Skin of body (tissue), 3 donors: ENCODE data around the gene WIPF3. TPM values are rescaled to one million over a fixed set of nuclear protein-coding genes. Genes with fewer than 3 reads are reported as not detected.
"Not testable (repeated sequence)": the region's sequence is repeated elsewhere in the genome, so short reads cannot be mapped to it uniquely, and the experiment has no call there.

Experiments used
- DNase-seq: peaks from one replicate; lab custom pipeline; 2025; lab: John Stamatoyannopoulos, UW
- small RNA-seq: library from RNA; depleted of rRNA; stranded (forward); fragments of <200 nt; gene quantifications from one replicate; pipeline ENCODE3, GENCODE V24; 2014; ENCODE audit warnings: low replicate concordance
- total RNA-seq: library from RNA; depleted of rRNA; stranded (reverse); fragments of >200 nt; gene quantifications from one replicate; pipeline ENCODE4 v1.2.3, GENCODE V29; 2014

Gene WIPF3
- total RNA-seq, 1 donor from 2014 or later = 0.59 TPM

- no peak for DNase-seq
Measured at GRCh38 chr7:29950480-29950879, 144.2 kb downstream of the WIPF3 start.

DNA sequence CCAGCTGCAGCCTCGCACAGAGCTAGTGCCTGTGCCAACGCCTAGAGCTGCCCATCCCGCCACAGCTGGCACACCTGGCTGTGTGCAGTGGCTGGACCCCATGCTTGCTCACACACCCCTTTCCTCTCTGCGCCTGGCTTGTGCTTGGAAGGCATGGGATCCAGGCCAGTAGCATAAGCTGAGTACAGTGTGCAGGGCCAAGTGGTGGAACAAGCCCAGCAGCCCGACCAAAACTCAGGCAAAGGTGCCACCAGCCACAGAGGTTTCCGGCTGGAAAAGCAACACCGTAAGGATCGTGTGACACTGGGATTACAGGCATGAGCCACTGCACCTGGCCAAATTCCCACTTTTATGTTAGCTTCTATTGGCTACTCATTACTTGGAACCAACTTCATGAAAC is 144.9 kb downstream of the WIPF3 start:
- no peak for DNase-seq

GRCh38 chr7:29953726-29954347 is 147.5 kb downstream of the WIPF3 start:
- DNase-seq = peak; percentile 64

GRCh38 chr7:29955075-29955792 is 148.9 kb downstream of the WIPF3 start:
- DNase-seq = no peak

GRCh38 chr7:29955799-29956486 is 149.6 kb downstream of the WIPF3 start:
- no peak for DNase-seq

GRCh38 chr7:29956487-29956836 is 150.2 kb downstream of the WIPF3 start:
- DNase-seq = no peak

DNA sequence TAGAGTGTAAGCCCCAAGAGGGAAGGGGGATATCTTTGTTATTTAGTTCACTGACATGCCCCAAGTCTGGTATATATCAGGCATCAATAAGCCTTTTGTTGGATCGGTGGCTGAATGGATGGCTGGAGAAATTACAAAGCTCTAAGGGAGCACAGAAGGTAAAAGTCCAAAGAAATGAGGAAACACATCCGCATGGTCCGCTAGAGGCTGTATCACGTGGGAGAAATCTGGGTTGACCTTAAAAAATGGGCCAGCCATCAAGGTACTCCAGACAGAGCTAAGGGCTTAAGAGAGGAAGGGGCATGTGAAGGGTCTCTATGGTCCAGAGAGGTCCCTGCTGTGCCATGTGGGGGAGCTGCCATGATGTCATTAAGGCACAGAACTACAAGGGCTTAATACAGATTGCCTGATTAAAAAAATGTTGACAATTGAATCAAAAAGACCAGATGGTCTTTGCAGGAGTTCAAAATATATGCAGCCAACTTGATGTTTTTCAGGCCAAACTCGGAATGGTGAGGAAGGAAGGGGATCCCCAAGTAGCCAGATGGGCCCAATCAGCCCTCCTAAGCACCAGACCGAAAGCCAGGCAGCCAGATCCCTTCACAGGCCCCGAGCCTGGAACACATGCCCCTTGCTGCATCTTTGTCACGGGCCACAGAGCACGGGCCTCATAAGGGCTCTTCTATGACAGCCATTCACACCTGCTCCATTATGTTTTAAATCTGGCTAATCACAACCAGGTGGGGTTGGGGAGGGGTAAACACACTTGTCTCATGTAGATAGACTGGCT is 151.4 kb downstream of the WIPF3 start:
- DNase-seq = no peak

DNA sequence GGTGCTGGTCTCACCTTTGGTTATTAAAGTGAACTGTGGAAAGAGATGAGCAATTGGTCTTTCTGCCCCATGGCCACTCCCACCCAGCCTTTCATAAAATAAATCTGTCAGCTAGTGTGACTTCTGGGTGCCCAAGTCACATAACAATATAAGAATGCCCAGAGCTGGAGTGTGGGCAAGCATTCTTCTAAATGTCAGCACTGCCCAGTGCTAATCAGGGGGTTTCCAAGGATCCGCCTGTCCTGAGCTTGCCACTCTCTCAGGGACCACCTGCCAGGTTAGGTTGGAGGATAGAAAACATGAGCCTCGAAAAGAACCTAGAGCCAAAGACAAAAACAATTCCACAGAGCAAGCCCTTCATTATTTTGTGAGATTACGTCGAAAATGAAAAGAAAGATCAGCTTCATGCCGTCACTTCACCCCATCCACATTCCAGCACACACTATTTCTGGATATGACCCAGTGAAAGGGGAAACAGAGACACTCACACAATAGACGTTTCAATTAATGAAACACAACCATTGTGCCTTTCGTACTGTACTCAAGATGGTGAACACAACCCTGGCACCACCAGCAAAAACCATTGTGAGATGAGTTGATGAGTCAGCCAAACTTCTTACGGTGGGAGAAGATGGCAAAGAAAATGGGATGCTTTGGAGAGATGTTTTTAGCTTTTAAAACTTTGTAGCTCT is 152.5 kb downstream of the WIPF3 start:
- DNase-seq = no peak

DNA sequence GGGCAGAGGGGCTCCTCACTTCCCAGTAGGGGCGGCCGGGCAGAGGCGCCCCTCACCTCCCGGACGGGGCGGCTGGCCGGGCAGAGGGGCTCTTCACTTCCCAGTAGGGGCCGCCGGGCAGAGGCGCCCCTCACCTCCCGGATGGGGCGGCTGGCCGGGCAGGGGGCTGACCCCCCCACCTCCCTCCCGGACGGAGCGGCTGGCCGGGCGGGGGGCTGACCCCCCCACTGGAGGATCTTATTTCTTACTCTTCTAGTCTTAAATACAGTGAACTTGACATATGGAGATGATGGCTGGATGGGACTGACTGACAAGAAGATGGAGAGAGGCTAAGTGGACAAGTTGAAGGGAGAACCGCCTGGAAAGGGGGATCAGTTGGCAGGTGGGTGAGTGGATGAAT is 155.3 kb downstream of the WIPF3 start:
- not testable (repeated sequence) for DNase-seq

- no peak for DNase-seq
Measured at GRCh38 chr7:29962035-29962434, 155.7 kb downstream of the WIPF3 start.

DNA sequence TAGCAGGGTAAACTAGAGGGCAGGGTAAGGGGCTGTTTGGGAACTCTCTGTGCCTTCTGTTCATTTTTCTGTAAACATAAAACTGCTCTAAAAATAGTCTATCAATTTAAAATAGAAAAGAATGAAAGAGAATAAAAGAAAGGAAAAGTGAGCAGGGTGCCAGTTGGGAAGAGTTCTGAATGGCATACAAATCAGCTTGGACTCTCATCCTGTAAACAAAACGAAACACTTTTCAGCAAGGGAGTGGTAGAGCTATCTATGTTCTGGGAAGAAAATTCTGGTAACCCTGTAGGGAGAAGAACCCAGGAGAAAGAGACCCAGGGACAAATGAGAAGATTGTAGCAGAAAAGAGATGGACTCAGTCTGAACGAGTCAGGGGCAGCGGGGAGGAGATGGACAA is 158.7 kb downstream of the WIPF3 start:
- DNase-seq = no peak

Small RNA genes within 50 kb of the gene (small RNA-seq; reads per million reads assigned to genes)
- not detected for gene RF01210

Other genes with a start within 250 kb of the WIPF3 start
- 0.20 TPM for gene PRR15, start 242.7 kb upstream of the WIPF3 start, total RNA-seq
- 29.2 TPM for gene SCRN1, start 183.3 kb downstream of the WIPF3 start, total RNA-seq
- gene FKBP14, start 220.2 kb downstream of the WIPF3 start, total RNA-seq = 30.4 TPM
- gene PLEKHA8, start 221.9 kb downstream of the WIPF3 start, total RNA-seq = 13.9 TPM